ENCODE results near the gene TRMT112. TPM values are rescaled to one million over a fixed set of nuclear protein-coding genes. Genes with fewer than 3 reads are reported as not detected.

The TRMT112 gene
- total and polyA plus RNA-seq, 2 of the 4 experiments (the other 2 are of a cell fraction), result 173 to 202 TPM

DNA sequence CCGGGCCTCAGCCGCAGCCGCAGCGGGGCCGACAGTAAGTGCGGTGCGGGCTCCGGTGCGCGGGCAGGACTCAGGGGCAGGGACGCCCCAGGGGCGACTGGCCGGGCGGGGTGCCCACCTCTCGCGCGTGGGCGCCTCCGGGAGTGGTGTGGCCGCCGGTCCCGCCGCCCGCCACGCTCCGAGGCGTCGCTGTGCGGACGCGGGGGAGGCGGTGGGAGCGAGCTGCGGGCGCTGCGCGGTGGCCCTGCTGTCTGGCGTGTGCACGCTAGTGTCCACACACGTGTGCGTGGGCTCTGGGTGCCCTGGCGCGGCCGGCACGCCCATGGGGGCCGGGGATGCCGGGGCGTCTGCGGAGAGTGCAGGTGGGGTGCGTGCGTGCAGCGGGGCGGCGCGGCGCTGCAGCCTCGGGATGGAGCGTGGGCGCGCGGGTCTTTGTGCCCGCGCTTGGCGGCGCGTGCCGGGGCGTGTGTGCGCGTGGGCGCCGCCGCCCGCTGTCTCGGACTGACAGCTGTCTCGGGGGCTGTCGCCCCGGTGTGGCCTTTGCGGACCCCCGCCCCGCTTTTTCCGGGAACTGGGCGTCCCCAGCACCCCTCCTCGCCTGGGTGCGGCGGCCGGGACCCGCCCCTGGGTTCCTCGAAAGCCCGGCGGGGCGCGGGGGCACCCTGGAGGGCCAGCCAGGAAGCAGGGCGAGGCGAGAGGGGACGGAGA, 25.5 kb downstream of the TRMT112 start:
- in situ Hi-C loops (cut with MboI; ENCODE audit: low sequenced_read_pairs), result no loop called here

More for the DNA sequence above, 25.5 kb downstream of the TRMT112 start:
- Histone ChIP-seq H2BK120ac (ENCODE audit: low read depth, low read length) (no peak overlapping the region), H3K9me3 (ENCODE audit: control insufficient read depth, insufficient read depth, low read length) (no peaks in the 10 kb centered on the region), H3K56ac (ENCODE audit: extremely low read depth, insufficient read depth, low read length) (no peak overlapping the region), H3K18ac (ENCODE audit: low read depth, low read length) (no peak overlapping the region), H3K27me3 (ENCODE audit: control insufficient read depth, insufficient read depth, low read length) (peaks cover 66% of the 10 kb centered on the region), H3K36me3 (ENCODE audit: control insufficient read depth, insufficient read depth, low read length) (no peaks in the 10 kb centered on the region), H3K9ac (ENCODE audit: low read depth, low read length) (no peak overlapping the region), H4K5ac (ENCODE audit: low read depth, low read length) (no peak overlapping the region), H3K9me1 (ENCODE audit: insufficient read depth, low read length) (no peaks in the 10 kb centered on the region), H3K4me2 (ENCODE audit: low read depth, low read length) (peak overlapping the region; percentile 45), H3K4me3 (ENCODE audit: insufficient read depth, low read depth, low read length) (peak overlapping the region; percentile 24), H3K4ac (ENCODE audit: low read depth, low read length) (no peak overlapping the region), H4K8ac (ENCODE audit: low read depth in 2 of 2, low read length in 2 of 2) (no peak overlapping the region), H3K14ac (replicated peaks; ENCODE audit: low read depth, low read length) (no peak overlapping the region), H2BK5ac (ENCODE audit: low read depth, low read length, poor library complexity, severe bottlenecking) (no peak overlapping the region), H2AK5ac (ENCODE audit: low read depth, low read length) (no peak overlapping the region), H2AFZ (replicated peaks; ENCODE audit: low read length, poor library complexity) (peak overlapping the region; percentile 72), H2BK20ac (ENCODE audit: low read depth, low read length) (no peak overlapping the region), H3K4me1 (ENCODE audit: control insufficient read depth, insufficient read depth, low read length) (peaks cover 4% of the 10 kb centered on the region; the same call in 1 of the 2 replicates), H3K23ac (ENCODE audit: low read depth, low read length) (no peak overlapping the region), H2BK15ac (ENCODE audit: low read depth, low read length) (no peak overlapping the region), H4K20me1 (ENCODE audit: insufficient read depth, low read length) (peaks cover 5% of the 10 kb centered on the region; the same call in 1 of the 2 replicates), H2AK9ac (replicated peaks; ENCODE audit: low read depth, low read length, poor library complexity) (no peak overlapping the region), H4K91ac (ENCODE audit: insufficient read depth, low read depth, low read length) (no peak overlapping the region), H3K27ac (ENCODE audit: insufficient read depth, low read length) (no peak overlapping the region), H3K79me1 (ENCODE audit: low read depth in 1 of 2, low read length in 2 of 2) (peaks cover 0 to 4% of the 10 kb centered on the region in 2 experiments; a peak in 1 of 4 replicates)
- no peak for DNase-seq
- ChIA-PET CTCF (interaction anchor here (1.1 kb wide), 1 partner anchor 9 kb away, joined by 5 read pairs; no protein-coding TSS in a partner anchor), POLR2A (ENCODE audit: unreplicated experiment) (no interaction called here)
- TF ChIP-seq USF2 (IDR thresholded peaks at IDR 0.05; ENCODE audit: low read depth, low read length) (no peak), MXI1 (IDR thresholded peaks at IDR 0.05; ENCODE audit: borderline replicate concordance, low read depth, low read length) (no peak), SMC3 (IDR thresholded peaks at IDR 0.05; ENCODE audit: low read depth, low read length) (no peak), FOS (IDR thresholded peaks at IDR 0.05; ENCODE audit: low read depth, low read length) (no peak), NFE2L2 (IDR thresholded peaks at IDR 0.05; ENCODE audit: low read depth, low read length) (no peak), POLR2A (IDR thresholded peaks at IDR 0.05; ENCODE audit: low read depth, low read length) (no peak), MAZ (IDR thresholded peaks at IDR 0.05; ENCODE audit: borderline replicate concordance, low read depth, low read length) (no peak), CHD1 (IDR thresholded peaks at IDR 0.05; ENCODE audit: low read depth, low read length) (no peak), RAD21 (IDR thresholded peaks at IDR 0.05; ENCODE audit: low read length) (no peak), MAFK (IDR thresholded peaks at IDR 0.05; ENCODE audit: low read depth, low read length) (no peak), BHLHE40 (IDR thresholded peaks at IDR 0.05; ENCODE audit: low read depth, low read length) (no peak)
- 2% methylated on average over 56 of the region's 96 CpGs; no CpG with 5 or more reads in 1 of the 2 experiments for WGBS, 2 experiments (ENCODE audit: extremely low coverage in 2 of 2, insufficient read length in 1 of 2)
- intact Hi-C loops (cut with micrococcal nuclease) (no loop called here), dilution Hi-C loops (cut with HindIII; ENCODE audit: low sequenced_read_pairs, unreplicated experiment) (no loop called here)
- no TSS peak for BruUV-seq (replicated peaks)
- ATAC-seq (ENCODE audit: low read depth), result peak; percentile 31

Measured in IMR-90 (cell line).